ENCODE data around the gene OR4B1.
"Not testable (repeated sequence)": the region's sequence is repeated elsewhere in the genome, so short reads cannot be mapped to it uniquely, and the experiment has no call there.

OR4B1 gene

GRCh38 chr11:48172818-48173609 is 43.6 kb upstream of the OR4B1 start:
- TF ChIP-seq CTCF (conservative IDR thresholded peaks at IDR 0.05; ENCODE audit: low read length), result peak; percentile 98
- DNase-seq (ENCODE audit: low read depth), result peak; percentile 69
- peak overlapping the region; percentile 43 for H3K4me3 ChIP-seq (ENCODE audit: low read length)

- no peak for TF ChIP-seq CTCF (conservative IDR thresholded peaks at IDR 0.05; ENCODE audit: low read length)
- no peak overlapping the region for H3K4me3 ChIP-seq (ENCODE audit: low read length)
- no peak for DNase-seq (ENCODE audit: low read depth)
These were observed 38.9 kb upstream of the OR4B1 start for GRCh38 chr11:48177661-48178060.

- no peak for TF ChIP-seq CTCF (conservative IDR thresholded peaks at IDR 0.05; ENCODE audit: low read length)
These were observed 36.0 kb upstream of the OR4B1 start for GRCh38 chr11:48180627-48181026.

GRCh38 chr11:48182860-48183526 is 33.6 kb upstream of the OR4B1 start:
- no peak overlapping the region for H3K4me3 ChIP-seq (ENCODE audit: low read length)
- TF ChIP-seq CTCF (conservative IDR thresholded peaks at IDR 0.05; ENCODE audit: low read length), result no peak
- no peak for DNase-seq (ENCODE audit: low read depth)

More at GRCh38 chr11:48180627-48181026, 36.0 kb upstream of the OR4B1 start:
- DNase-seq (ENCODE audit: low read depth), result no peak
- H3K4me3 ChIP-seq (ENCODE audit: low read length), result no peak overlapping the region

- no peak overlapping the region for H3K4me3 ChIP-seq (ENCODE audit: low read length)
- TF ChIP-seq CTCF (conservative IDR thresholded peaks at IDR 0.05; ENCODE audit: low read length), result no peak
- no peak for DNase-seq (ENCODE audit: low read depth)
These were observed 32.2 kb upstream of the OR4B1 start for GRCh38 chr11:48184452-48184851.

GRCh38 chr11:48190906-48191654 is 25.5 kb upstream of the OR4B1 start:
- not testable (repeated sequence) for H3K4me3 ChIP-seq (ENCODE audit: low read length); DNase-seq (ENCODE audit: low read depth)

- peak; percentile 46 for DNase-seq (ENCODE audit: low read depth)
- TF ChIP-seq CTCF (conservative IDR thresholded peaks at IDR 0.05; ENCODE audit: low read length), result no peak
- no peak overlapping the region for H3K4me3 ChIP-seq (ENCODE audit: low read length)
These were observed 22.7 kb upstream of the OR4B1 start for GRCh38 chr11:48193876-48194275.
